MCF 10A (cell line): ENCODE data around the gene ANO6. TPM values are rescaled to one million over a fixed set of nuclear protein-coding genes. Genes with fewer than 3 reads are reported as not detected.

ENCODE experiments used
- BruUV-seq: library from RNA; stranded (reverse); fragments of 400-500 nt; replicated peaks from 2 replicates; lab custom pipeline; 2021; lab: Mats Ljungman, UMichigan
- CTCF ChIA-PET: fragments of 300-600 bp; sonication (Branson Sonifier 250); formaldehyde crosslinking; extraction: SDS; loops from one replicate; lab custom pipeline; 2021; ENCODE audit warnings: antibody characterized with exemption, inconsistent platforms; lab: Yijun Ruan, JAX
- POLR2A ChIA-PET: fragments of 300-600, 350-650 bp; sonication (Branson Sonifier 250); formaldehyde crosslinking; extraction: SDS; loops from one replicate; lab custom pipeline; 2020; ENCODE audit warnings: antibody characterized with exemption, inconsistent platforms; lab: Yijun Ruan, JAX
- DNase-seq: peaks from one replicate; pipeline ENCODE4 v3.0.0-alpha.2; 2018; ENCODE audit not compliant: unreplicated experiment
- H3K27ac Mint-ChIP-seq: one replicate; pipeline ENCODE4 v1.8.0; 2022; ENCODE audit warnings: mild to moderate bottlenecking, low read depth, mixed read lengths; ENCODE audit not compliant: unreplicated experiment
- H3K27me3 Mint-ChIP-seq: one replicate; pipeline ENCODE4 v1.8.0; 2022; ENCODE audit warnings: mixed read lengths; ENCODE audit not compliant: insufficient read depth, unreplicated experiment
- H3K36me3 Mint-ChIP-seq: one replicate; pipeline ENCODE4 v1.8.0; 2022; ENCODE audit warnings: mild to moderate bottlenecking, moderate library complexity, mixed read lengths; ENCODE audit not compliant: insufficient read depth, unreplicated experiment
- H3K4me1 Mint-ChIP-seq: one replicate; pipeline ENCODE4 v1.8.0; 2022; ENCODE audit warnings: mixed read lengths; ENCODE audit not compliant: insufficient read depth, unreplicated experiment
- H3K4me3 Mint-ChIP-seq: one replicate; pipeline ENCODE4 v1.8.0; 2022; ENCODE audit warnings: mild to moderate bottlenecking, moderate library complexity, mixed read lengths; ENCODE audit not compliant: unreplicated experiment
- H3K9me3 Mint-ChIP-seq: one replicate; pipeline ENCODE4 v1.8.0; 2022; ENCODE audit warnings: mixed read lengths; ENCODE audit not compliant: unreplicated experiment
- CTCF ChIP-seq: fragments of 200-600 bp; IDR thresholded peaks from one replicate; pipeline ENCODE4 v1.8.0; 2022; ENCODE audit warnings: antibody characterized with exemption, mild to moderate bottlenecking; ENCODE audit not compliant: unreplicated experiment
- intact Hi-C: fragments of 100-400 bp; cut with micrococcal nuclease; formaldehyde crosslinking; loops from 2 replicates; pipeline ENCODE4 v1.14.1; 2022
- total RNA-seq: library from RNA; stranded (reverse); gene quantifications from 2 replicates; pipeline ENCODE4 v1.2.3, GENCODE V29; 2022

ANO6 gene
- total RNA-seq, 1 experiment from 2014 or later, result 25.4 TPM

GRCh38 chr12:45415393-45415817 is 199.5 kb downstream of the ANO6 start:
- intact Hi-C loops, result loop anchor here (1.0 to 2.0 kb wide), 2 partner anchors 147 to 312 kb away; no protein-coding TSS in a partner anchor
- no TSS peak for BruUV-seq
- no peak for TF ChIP-seq CTCF
- H3K9me3 Mint-ChIP-seq, result no peaks in the 10 kb centered on the region
- POLR2A ChIA-PET, result interaction anchor here (0.6 to 2.0 kb wide), 6 partner anchors 10 to 310 kb away, joined by 3 to 6 read pairs (median 4); partner anchors contain the start of gene ANO6
- peak overlapping the region; percentile 46 for H3K27ac Mint-ChIP-seq
- peaks cover 9% of the 10 kb centered on the region for H3K4me1 Mint-ChIP-seq
- CTCF ChIA-PET, result interaction anchor here (0.8 to 1.6 kb wide), 5 partner anchors 115 to 331 kb away, joined by 3 to 6 read pairs (median 3); no protein-coding TSS in a partner anchor
- no peak overlapping the region for H3K4me3 Mint-ChIP-seq
- peak; percentile 98 for DNase-seq
- no peaks in the 10 kb centered on the region for H3K27me3 Mint-ChIP-seq
- peaks cover 17% of the 10 kb centered on the region for H3K36me3 Mint-ChIP-seq

DNA sequence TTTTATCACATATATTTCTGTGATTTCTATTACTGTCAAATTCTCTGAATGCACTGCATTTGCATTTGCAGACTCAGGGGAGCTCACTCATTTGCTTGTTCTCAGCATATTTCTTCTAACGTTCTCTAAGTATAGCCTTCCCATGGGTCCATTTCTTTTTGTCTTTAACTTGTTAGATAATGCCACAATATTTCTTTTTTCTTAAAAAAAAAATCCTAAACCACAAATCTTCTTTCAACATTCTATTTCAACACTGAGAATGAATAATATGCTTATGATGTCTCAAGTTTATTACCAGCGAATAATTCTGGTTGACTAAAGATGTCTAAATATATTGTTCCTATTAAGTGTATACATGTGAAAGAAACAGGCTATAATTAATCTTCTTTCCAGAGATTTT is 200.2 kb downstream of the ANO6 start:
- Mint-ChIP-seq H3K9me3 (no peaks in the 10 kb centered on the region), H3K27ac (no peak overlapping the region), H3K4me1 (peaks cover 9% of the 10 kb centered on the region)

GRCh38 chr12:45418520-45418919 is 202.6 kb downstream of the ANO6 start:
- ChIA-PET POLR2A (interaction anchor here (0.7 kb wide), 1 partner anchor 307 kb away, joined by 3 read pairs; no protein-coding TSS in a partner anchor), CTCF (interaction anchor here (1.3 kb wide), 1 partner anchor 63 kb away, joined by 3 read pairs; no protein-coding TSS in a partner anchor)
- H3K36me3 Mint-ChIP-seq, result peaks cover 35% of the 10 kb centered on the region
- H3K4me3 Mint-ChIP-seq, result no peak overlapping the region
- no peak for DNase-seq
- H3K9me3 Mint-ChIP-seq, result no peaks in the 10 kb centered on the region
- BruUV-seq, result no TSS peak
- no peak for TF ChIP-seq CTCF
- H3K27ac Mint-ChIP-seq, result no peak overlapping the region
- peaks cover 9% of the 10 kb centered on the region for H3K4me1 Mint-ChIP-seq
- intact Hi-C loops, result no loop called here
- H3K27me3 Mint-ChIP-seq, result no peaks in the 10 kb centered on the region

More for the DNA sequence above, 200.2 kb downstream of the ANO6 start:
- intact Hi-C loops, result no loop called here
- POLR2A ChIA-PET, result interaction anchor here (1.3 to 2.0 kb wide), 3 partner anchors 182 to 309 kb away, joined by 3 to 6 read pairs (median 6); partner anchors contain the start of gene ANO6
- Mint-ChIP-seq H3K27me3 (no peaks in the 10 kb centered on the region), H3K4me3 (no peak overlapping the region), H3K36me3 (peaks cover 22% of the 10 kb centered on the region)
- CTCF ChIA-PET, result no interaction called here
- DNase-seq, result no peak
- TF ChIP-seq CTCF, result no peak
- BruUV-seq, result no TSS peak

GRCh38 chr12:45419317-45419814 is 203.5 kb downstream of the ANO6 start:
- ChIA-PET POLR2A (interaction anchor here (0.6 to 0.7 kb wide), 2 partner anchors 86 to 279 kb away, joined by 3 read pairs; no protein-coding TSS in a partner anchor), CTCF (interaction anchor here (0.7 to 1.3 kb wide), 3 partner anchors 16 to 287 kb away, joined by 3 read pairs; no protein-coding TSS in a partner anchor)
- BruUV-seq, result no TSS peak
- H3K27me3 Mint-ChIP-seq, result no peaks in the 10 kb centered on the region
- no peaks in the 10 kb centered on the region for H3K9me3 Mint-ChIP-seq
- H3K36me3 Mint-ChIP-seq, result peaks cover 39% of the 10 kb centered on the region
- intact Hi-C loops, result no loop called here
- no peak for DNase-seq
- no peak overlapping the region for H3K4me3 Mint-ChIP-seq
- H3K4me1 Mint-ChIP-seq, result peaks cover 9% of the 10 kb centered on the region
- H3K27ac Mint-ChIP-seq, result no peak overlapping the region
- TF ChIP-seq CTCF, result no peak
